Measurements from ENCODE around the gene UBE4A.

Gene UBE4A

DNA sequence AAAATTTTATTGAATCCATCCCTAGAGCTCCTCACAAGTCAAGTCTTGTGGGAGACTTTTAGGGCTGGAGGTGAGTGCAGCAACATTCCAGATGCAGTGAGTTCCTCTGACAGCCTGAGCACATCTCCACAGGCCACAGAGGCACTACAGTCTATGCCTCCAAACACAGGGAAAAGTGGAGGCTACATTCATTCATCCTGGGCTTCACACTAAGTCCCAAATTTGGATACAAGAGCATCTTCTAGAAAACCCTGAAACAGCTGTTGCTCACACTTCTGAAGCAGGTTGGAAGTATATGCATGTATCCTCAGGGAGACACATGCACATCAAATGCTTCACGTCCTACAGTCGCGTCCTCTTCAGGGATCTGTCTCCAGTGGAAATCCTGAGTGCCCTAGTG, 18.1 kb upstream of the UBE4A start:
- DNase-seq (ENCODE audit: low read depth in 3 of 3, low spot score in 1 of 3) = no peak

DNA sequence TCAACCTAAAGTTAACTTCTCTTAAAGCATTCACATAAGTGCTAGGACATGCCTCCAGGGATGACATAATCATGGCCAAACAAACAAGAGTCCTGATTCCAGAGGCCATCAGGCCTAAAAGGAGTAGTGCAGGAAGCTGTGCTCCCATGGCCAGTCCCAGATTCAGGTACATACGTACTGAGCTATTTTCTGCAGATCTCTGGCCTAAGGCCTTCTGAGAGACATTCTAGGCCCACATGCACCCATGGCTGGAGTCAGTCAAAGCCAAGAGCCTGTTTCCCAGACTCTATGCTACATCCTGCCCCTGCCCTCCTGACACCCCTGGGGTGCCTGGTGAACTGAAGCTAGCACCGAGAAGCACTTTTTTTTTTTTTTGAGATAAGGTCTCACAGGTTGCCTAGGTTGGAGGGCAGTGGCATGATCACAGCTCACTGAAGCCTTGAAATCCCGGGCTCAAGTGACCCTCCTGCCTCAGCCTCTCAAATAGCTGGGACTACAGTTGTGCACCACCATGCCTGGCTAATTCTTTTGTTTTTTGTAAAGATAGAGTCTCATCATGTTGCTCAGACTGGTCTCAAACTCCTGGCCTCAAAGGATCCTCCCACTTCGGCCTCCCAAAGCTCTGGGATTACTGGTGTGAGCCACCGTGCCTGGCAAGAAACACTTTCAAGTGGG, 17.4 kb upstream of the UBE4A start:
- no peak for DNase-seq (ENCODE audit: low read depth in 3 of 3, low spot score in 1 of 3)

GRCh38 chr11:118342503-118343161, 16.8 kb upstream of the UBE4A start, which contains the start of gene CD3D:
Gene CD3D (minus strand): TSS chr11:118342705. CDS start chr11:118342607, 98 bp downstream.
- peak; percentile 35 to 62 (median 54) for DNase-seq (ENCODE audit: low read depth in 3 of 3, low spot score in 1 of 3)

- DNase-seq (ENCODE audit: low read depth in 3 of 3, low spot score in 1 of 3) = no peak
These were observed 16.2 kb upstream of the UBE4A start for GRCh38 chr11:118343248-118343647.

GRCh38 chr11:118343981-118344515, 15.4 kb upstream of the UBE4A start, which contains the start of gene CD3G:
Gene CD3G (plus strand): TSS chr11:118344344. CDS start chr11:118344424, 80 bp downstream.
- peak; percentile 49 to 65 (median 53) for DNase-seq (ENCODE audit: low read depth in 3 of 3, low spot score in 1 of 3)

DNA sequence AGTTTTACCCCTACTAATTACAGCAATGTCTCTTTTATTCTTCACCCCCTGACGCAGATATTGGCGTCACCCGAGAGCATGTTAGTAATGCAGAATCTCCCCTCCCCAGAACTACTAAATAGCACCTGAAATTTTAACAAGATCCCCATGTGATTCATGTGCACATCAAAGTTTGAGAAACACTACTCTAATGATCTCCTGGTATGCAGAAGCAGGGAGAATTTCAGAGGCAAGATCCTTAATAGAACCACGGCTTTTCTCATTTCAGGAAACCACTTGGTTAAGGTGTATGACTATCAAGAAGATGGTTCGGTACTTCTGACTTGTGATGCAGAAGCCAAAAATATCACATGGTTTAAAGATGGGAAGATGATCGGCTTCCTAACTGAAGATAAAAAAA, 9.9 kb upstream of the UBE4A start:
- no peak for DNase-seq (ENCODE audit: low read depth in 3 of 3, low spot score in 1 of 3)

- DNase-seq (ENCODE audit: low read depth in 3 of 3, low spot score in 1 of 3) = no peak
These were observed 6.2 kb upstream of the UBE4A start for GRCh38 chr11:118353084-118353710.

DNA sequence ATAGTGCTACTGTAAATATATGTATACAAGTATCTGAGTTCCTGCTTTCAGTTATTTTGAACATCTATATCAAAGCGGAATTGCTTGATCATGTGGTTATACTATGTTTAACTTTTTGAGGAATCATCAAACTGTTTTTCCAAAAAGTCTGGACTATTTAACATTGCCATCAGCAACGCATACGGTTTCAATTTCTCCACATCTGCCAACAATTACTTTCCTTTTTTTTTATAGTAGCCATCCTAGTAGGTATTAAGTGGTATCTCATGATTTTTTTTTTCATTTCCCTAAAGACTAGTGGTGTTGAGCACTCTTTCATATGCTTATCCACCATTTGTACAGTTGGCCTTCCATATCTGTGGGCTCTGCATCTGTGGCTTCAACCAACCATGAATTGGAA, 1.3 kb upstream of the UBE4A start:
- no peak for DNase-seq (ENCODE audit: low read depth in 3 of 3, low spot score in 1 of 3)

- no peak for DNase-seq (ENCODE audit: low read depth in 3 of 3, low spot score in 1 of 3)
These were observed 5.7 kb downstream of the UBE4A start for GRCh38 chr11:118364956-118365615.

DNA sequence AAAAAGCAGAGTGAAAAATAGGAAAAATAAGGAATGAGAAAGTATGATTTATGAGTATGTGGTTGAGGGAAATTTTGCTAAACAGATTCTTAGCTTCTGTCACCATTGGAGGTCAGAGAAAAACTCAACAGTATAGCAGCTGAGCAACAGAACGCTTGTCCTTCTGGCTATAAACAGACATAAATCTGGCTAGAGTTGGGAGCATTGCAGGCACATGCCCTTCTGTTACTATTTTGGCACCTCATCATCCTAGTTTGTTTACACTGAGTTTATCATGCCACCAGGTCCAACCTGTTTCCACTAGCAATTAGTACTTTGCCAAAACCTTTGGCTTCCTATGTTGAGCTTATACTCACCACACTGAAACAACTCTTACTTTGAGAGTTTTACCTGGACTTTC, 6.9 kb downstream of the UBE4A start:
- no peak for DNase-seq (ENCODE audit: low read depth in 3 of 3, low spot score in 1 of 3)

- DNase-seq (ENCODE audit: low read depth in 3 of 3, low spot score in 1 of 3) = no peak
These were observed 11.4 kb downstream of the UBE4A start for GRCh38 chr11:118370774-118371173.

GRCh38 chr11:118373263-118373662, 13.9 kb downstream of the UBE4A start:
- no peak for DNase-seq (ENCODE audit: low read depth in 3 of 3, low spot score in 1 of 3)

DNA sequence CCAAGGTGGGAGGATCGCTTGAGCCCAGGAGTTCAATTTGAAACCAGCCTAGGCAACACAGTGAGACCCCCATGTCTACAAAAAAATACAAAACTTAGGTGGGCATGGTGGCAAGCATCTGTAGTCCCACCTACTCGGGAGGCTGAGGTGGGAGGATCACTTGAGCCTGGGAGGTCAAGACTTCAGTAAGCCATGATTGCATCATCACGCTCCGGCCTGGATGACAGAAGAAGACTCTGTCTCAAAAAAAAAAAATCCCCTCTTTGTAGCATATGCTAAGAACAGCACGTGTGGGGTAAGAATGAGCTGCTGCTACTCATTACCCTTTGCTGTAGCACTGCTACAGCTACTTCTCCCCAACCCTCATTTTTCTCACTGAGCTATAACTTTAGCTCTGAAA, 14.5 kb downstream of the UBE4A start:
- no peak for DNase-seq (ENCODE audit: low read depth in 3 of 3, low spot score in 1 of 3)

DNA sequence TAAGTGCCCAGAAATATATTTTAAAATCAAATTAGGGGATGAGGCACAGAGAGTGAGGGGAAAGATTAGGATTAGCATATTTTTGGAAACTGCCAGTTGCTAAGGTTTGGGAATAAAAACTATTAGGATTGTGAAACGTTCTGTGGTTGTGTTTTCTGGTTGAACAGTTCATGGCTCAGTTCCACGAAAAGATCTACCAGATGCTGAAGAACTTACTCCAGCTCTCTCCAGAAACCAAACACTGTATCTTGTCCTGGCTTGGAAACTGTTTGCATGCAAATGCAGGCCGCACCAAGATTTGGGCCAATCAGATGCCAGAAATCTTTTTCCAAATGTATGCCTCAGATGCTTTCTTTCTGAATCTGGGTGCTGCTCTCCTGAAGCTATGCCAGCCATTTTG, 15.3 kb downstream of the UBE4A start:
- DNase-seq (ENCODE audit: low read depth in 3 of 3, low spot score in 1 of 3) = no peak

DNA sequence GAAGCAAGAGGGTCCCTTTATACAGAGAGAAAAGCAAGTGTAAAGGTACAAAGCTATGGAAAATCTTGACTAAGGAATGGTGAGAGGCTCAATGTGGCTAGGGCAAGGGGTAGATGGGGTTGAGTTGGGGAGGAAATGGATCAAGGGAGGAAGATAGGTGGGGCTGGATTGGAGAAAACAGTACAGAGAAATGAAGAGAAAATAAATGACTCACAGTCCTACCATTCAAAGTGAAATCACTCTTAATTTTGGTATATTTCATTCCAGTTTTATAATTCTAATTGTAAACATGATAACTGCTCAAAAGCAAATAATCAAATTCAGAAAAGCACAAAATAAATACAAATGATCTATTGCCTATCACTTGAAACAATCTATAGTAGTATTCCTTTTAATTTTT, 16.6 kb downstream of the UBE4A start:
- DNase-seq (ENCODE audit: low read depth in 3 of 3, low spot score in 1 of 3) = no peak

DNA sequence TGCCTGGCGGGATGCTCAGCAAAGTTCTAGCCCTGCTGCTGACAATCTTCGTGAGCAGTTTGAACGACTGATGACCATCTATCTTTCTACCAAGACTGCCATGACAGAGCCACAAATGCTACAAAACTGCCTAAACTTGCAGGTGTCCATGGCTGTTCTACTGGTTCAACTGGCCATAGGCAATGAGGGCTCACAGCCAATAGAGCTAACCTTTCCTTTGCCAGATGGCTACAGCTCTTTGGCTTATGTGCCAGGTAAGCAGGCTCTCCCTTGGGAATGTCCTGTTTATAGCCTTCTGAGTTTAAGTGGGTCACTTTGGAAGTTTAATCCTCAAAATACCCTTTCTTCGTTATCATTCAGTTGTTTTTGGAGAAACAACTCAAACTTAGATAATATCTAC, 20.1 kb downstream of the UBE4A start:
- DNase-seq (ENCODE audit: low read depth in 3 of 3, low spot score in 1 of 3) = no peak

GRCh38 chr11:118380571-118380970, 21.2 kb downstream of the UBE4A start:
- DNase-seq (ENCODE audit: low read depth in 3 of 3, low spot score in 1 of 3) = no peak

DNA sequence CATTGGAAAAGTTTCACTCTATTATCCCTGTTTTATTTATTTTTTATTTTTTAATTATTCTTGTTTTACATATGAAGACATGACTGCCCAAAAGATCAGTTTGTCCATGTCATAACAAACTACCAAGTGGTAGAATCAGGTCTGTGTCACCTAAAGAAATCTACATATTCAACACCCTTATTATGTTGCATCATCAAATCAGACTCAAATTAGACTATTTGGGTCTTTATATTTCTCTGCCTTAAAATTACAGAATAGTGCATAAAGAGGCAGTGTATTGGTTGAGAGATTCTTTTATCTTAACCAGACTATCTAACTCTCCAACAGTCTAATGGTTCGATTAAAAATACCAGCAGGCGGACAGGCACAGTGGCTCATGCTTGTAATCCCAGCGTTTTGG, 23.6 kb downstream of the UBE4A start:
- DNase-seq (ENCODE audit: low read depth in 3 of 3, low spot score in 1 of 3) = no peak

GRCh38 chr11:118383657-118384056, 24.3 kb downstream of the UBE4A start:
- DNase-seq (ENCODE audit: low read depth in 3 of 3, low spot score in 1 of 3) = no peak

DNA sequence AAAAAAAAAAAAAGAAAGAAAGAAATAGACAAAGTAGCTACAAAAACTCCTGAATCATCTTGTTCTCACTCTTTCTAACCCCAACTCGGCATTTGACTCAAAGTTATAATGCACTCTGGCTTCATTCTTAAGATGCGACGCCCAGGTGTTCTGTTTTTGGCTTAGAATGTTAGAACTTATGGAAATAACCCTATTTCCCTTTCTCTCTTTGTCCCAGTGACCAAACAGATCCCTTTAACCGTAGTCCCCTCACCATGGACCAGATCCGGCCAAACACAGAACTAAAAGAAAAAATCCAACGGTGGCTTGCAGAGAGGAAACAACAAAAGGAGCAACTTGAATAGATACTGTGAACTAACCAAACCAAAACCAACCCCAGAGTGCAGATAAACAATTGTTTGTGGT, 36.7 kb downstream of the UBE4A start:
- no peak for DNase-seq (ENCODE audit: low read depth in 3 of 3, low spot score in 1 of 3)

DNA sequence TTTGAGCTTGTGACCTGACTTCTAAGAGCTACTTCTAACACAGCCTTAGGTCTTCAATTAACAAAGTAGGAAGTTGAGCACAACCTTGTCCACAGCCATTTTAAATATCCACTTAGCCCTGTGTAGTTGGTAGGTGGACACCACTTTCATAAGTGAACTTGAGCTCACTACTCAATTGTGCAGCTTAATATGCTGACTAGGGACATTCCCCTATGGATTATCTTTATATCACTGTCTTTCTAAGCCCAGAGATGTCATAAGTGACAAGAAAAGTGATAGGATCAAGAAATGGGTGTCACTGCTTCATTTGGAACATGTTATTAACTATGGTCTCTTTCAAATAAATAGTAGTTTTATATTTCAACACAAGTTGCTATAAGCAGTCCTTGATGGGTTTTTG, 38.0 kb downstream of the UBE4A start:
- no peak for DNase-seq (ENCODE audit: low read depth in 3 of 3, low spot score in 1 of 3)

Measured in stimulated activated CD4-positive, alpha-beta T cell treated with anti-CD3 and anti-CD28 coated beads, TNF-alpha, amount 100 ng/mL, for 1 hour (primary cell).